ENCODE measurements around the gene SRBD1. TPM values are rescaled to one million over a fixed set of nuclear protein-coding genes. Genes with fewer than 3 reads are reported as not detected.

SRBD1 gene
- total and polyA plus RNA-seq, 8 donors: 13.4 to 20.0 (median 17.6) TPM

GRCh38 chr2:45412754-45413379 is 198.2 kb downstream of the SRBD1 start:
- Histone ChIP-seq H3K27ac (peak overlapping the region in 1 of 2 donors; percentile 10), H3K27me3 (no peaks in the 10 kb centered on the region), H3K4me3 (no peak overlapping the region), H3K4me1 (no peaks in the 10 kb centered on the region), H3K36me3 (peaks cover 0 to 32% of the 10 kb centered on the region in 2 donors), H3K9me3 (no peaks in the 10 kb centered on the region)
- TF ChIP-seq, protein P1, sequence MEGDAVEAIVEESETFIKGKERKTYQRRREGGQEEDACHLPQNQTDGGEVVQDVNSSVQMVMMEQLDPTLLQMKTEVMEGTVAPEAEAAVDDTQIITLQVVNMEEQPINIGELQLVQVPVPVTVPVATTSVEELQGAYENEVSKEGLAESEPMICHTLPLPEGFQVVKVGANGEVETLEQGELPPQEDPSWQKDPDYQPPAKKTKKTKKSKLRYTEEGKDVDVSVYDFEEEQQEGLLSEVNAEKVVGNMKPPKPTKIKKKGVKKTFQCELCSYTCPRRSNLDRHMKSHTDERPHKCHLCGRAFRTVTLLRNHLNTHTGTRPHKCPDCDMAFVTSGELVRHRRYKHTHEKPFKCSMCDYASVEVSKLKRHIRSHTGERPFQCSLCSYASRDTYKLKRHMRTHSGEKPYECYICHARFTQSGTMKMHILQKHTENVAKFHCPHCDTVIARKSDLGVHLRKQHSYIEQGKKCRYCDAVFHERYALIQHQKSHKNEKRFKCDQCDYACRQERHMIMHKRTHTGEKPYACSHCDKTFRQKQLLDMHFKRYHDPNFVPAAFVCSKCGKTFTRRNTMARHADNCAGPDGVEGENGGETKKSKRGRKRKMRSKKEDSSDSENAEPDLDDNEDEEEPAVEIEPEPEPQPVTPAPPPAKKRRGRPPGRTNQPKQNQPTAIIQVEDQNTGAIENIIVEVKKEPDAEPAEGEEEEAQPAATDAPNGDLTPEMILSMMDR (IDR thresholded peaks at IDR 0.05): no peak
- ATAC-seq: peak; percentile 21
- intact Hi-C loops (cut with DNase I): no loop called here
- peak in 2 of 4 donors; percentile 30 to 41 for DNase-seq

DNA sequence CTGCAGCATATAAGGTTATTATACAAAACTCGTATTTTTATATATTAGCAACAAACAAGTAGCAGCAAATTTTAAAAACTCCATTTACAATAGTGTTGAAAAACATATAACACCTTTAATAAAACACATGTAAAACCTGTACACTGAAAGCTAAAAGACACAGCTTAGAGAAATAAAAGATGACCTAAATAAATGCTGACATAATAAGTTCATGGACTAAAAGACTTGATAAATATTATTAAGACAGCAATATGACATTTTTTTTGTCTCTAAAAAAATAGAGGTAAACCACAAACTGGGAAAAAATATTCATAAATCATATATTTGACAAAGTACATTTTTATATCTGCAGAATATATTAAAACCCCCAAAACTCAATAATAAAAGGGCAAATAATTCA is 201.4 kb downstream of the SRBD1 start:
- Histone ChIP-seq H3K36me3 (peaks cover 0 to 20% of the 10 kb centered on the region in 2 donors), H3K4me3 (no peak overlapping the region), H3K27me3 (no peaks in the 10 kb centered on the region), H3K4me1 (no peaks in the 10 kb centered on the region), H3K27ac (no peak overlapping the region), H3K9me3 (no peaks in the 10 kb centered on the region)
- TF ChIP-seq, protein P1 (IDR thresholded peaks at IDR 0.05): no peak
- ATAC-seq (no peak), DNase-seq (no peak)
- intact Hi-C loops (cut with DNase I): no loop called here

DNA sequence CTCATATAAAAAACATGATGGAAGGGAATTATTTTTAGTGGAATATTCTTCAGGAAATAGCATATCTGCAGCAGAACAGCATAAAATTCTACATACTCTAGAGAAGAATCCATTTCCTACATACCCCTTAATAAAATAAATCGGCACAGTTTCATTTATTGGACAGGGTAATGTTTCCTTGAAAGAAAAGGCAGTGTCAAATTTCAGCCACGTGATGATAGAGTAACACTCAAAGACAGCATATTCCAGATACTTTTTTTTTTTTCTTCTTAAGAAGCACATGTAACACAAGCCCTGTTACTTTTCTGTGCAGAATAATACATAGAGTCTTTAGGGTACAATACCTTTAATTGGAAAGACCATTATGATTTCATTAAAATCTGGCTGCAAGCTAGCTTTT is 204.4 kb downstream of the SRBD1 start:
- Histone ChIP-seq H3K4me1 (no peaks in the 10 kb centered on the region), H3K9me3 (no peaks in the 10 kb centered on the region), H3K27me3 (no peaks in the 10 kb centered on the region), H3K36me3 (peaks cover 0 to 12% of the 10 kb centered on the region in 2 donors), H3K4me3 (no peak overlapping the region), H3K27ac (no peak overlapping the region)
- TF ChIP-seq, protein P1 (IDR thresholded peaks at IDR 0.05): no peak
- DNase-seq (no peak), ATAC-seq (no peak)
- intact Hi-C loops (cut with DNase I): no loop called here

GRCh38 chr2:45404807-45405297 is 206.2 kb downstream of the SRBD1 start:
- Histone ChIP-seq H3K9me3 (no peaks in the 10 kb centered on the region), H3K27me3 (no peaks in the 10 kb centered on the region), H3K36me3 (peaks cover 0 to 5% of the 10 kb centered on the region in 2 donors), H3K4me3 (no peak overlapping the region), H3K27ac (no peak overlapping the region), H3K4me1 (no peaks in the 10 kb centered on the region)
- ATAC-seq (peak; percentile 14), DNase-seq (peak in 2 of 4 donors; percentile 41 to 45)
- intact Hi-C loops (cut with DNase I): no loop called here
- TF ChIP-seq, protein P1 (IDR thresholded peaks at IDR 0.05): no peak

DNA sequence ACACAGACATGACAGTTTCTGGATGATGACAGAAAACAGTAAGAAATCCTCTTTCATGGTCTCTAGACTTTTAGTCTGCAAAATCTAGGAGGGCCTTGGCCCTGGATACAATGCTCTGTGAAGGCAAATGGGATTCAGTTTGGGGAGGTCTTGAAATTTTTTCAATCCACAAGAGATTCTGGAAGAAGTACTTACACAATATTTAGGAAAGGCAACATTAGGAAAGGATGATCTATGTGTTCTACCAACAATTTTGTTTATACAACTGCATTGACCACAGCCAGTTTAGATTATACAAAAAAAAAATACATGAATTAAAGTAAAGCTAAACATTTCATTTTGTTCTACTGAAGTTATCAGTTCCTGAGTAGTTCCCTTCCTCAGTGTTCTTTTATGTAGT is 208.0 kb downstream of the SRBD1 start:
- intact Hi-C loops (cut with DNase I): no loop called here
- no peaks in the 10 kb centered on the region for H3K4me1 ChIP-seq
- no peak for ATAC-seq
- no peaks in the 10 kb centered on the region for H3K9me3 ChIP-seq
- no peak overlapping the region for H3K4me3 ChIP-seq
- no peaks in the 10 kb centered on the region for H3K27me3 ChIP-seq
- TF ChIP-seq, protein P1 (IDR thresholded peaks at IDR 0.05): no peak
- peaks cover 0 to 5% of the 10 kb centered on the region in 2 donors for H3K36me3 ChIP-seq
- DNase-seq: no peak
- H3K27ac ChIP-seq: no peak overlapping the region

All from left lung (tissue), 10 donors.